ENCODE measurements around the gene CFAP97D2.
"Not testable (repeated sequence)": the region's sequence is repeated elsewhere in the genome, so short reads cannot be mapped to it uniquely, and the experiment has no call there.

CFAP97D2 gene

GRCh38 chr13:114173745-114174144 lies 5.3 kb upstream of the CFAP97D2 start:
- H3K4me3 ChIP-seq: no peak overlapping the region
- no peak overlapping the region for H3K9ac ChIP-seq (ENCODE audit: insufficient read length)
- no peak overlapping the region for H3K27ac ChIP-seq
- no peaks in the 10 kb centered on the region for H3K36me3 ChIP-seq (ENCODE audit: insufficient read depth, low read length)
- TF ChIP-seq EZH2 (IDR thresholded peaks at IDR 0.05): no peak
- no peak for TF ChIP-seq POLR2AphosphoS5 (IDR thresholded peaks at IDR 0.05; ENCODE audit: borderline replicate concordance, low read depth, low read length)
- TF ChIP-seq FOXP2 (optimal IDR thresholded peaks at IDR 0.05; ENCODE audit: control extremely low read depth, extremely low read length, insufficient read depth): no peak
- H3K9me3 ChIP-seq (ENCODE audit: low read depth, low read length): no peaks in the 10 kb centered on the region
- DNase-seq (ENCODE audit: low read depth, low spot score): no peak

DNA sequence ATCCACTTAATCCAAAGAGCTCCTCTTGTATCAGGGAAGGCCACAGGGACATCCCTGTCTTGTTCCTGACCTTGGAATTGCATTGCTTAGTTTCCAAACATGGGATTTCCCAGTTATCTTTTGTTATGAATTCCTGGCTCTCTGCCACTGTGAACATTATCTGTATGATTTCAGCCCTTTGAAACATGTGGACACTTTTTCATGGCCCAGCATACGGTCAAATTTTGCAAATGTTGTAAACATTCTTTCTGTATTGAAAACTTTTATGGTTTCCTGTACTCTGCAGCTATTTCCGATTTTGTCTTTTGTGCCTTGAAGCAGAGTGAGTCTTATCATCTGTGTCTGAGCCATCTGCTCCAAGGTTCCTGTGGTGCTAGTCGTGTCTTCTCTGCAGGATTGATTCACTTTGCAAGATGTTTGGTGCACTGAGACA lies 4.5 kb upstream of the CFAP97D2 start:
- TF ChIP-seq EZH2 (IDR thresholded peaks at IDR 0.05) (no peak), FOXP2 (optimal IDR thresholded peaks at IDR 0.05; ENCODE audit: control extremely low read depth, extremely low read length, insufficient read depth) (peak; percentile 36)
- no peak overlapping the region for H3K4me3 ChIP-seq
- no peaks in the 10 kb centered on the region for H3K36me3 ChIP-seq (ENCODE audit: insufficient read depth, low read length)
- H3K27ac ChIP-seq: no peak overlapping the region
- no peak overlapping the region for H3K9ac ChIP-seq (ENCODE audit: insufficient read length)
- no peaks in the 10 kb centered on the region for H3K9me3 ChIP-seq (ENCODE audit: low read depth, low read length)
- peak; percentile 44 for DNase-seq (ENCODE audit: low read depth, low spot score)

DNA sequence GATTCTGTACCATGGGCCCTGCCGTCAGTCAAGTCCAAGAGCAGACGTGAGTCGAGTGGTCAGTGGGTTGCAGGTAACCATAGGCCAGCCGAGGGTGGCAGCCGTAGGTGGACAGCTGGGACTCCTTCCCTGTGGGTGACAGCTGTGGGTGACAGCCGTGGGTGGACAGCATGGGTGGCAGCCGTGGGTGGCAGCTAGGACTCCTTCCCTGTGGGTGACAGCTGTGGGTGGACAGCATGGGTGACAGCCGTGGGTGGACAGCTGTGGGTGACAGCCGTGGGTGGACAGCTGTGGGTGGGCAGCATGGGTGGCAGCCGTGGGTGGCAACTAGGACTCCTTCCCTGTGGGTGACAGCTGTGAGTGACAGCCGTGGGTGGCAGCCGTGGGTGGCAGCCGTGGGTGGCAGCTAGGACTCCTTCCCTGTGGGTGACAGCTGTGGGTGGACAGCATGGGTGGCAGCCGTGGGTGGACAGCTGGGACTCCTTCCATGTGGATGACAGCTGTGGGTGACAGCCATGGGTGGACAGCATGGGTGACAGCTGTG lies 2.6 kb upstream of the CFAP97D2 start:
- DNase-seq (ENCODE audit: low read depth, low spot score); H3K36me3 ChIP-seq (ENCODE audit: insufficient read depth, low read length); H3K27ac ChIP-seq; H3K9ac ChIP-seq (ENCODE audit: insufficient read length); H3K9me3 ChIP-seq (ENCODE audit: low read depth, low read length); H3K4me3 ChIP-seq: not testable (repeated sequence)

DNA sequence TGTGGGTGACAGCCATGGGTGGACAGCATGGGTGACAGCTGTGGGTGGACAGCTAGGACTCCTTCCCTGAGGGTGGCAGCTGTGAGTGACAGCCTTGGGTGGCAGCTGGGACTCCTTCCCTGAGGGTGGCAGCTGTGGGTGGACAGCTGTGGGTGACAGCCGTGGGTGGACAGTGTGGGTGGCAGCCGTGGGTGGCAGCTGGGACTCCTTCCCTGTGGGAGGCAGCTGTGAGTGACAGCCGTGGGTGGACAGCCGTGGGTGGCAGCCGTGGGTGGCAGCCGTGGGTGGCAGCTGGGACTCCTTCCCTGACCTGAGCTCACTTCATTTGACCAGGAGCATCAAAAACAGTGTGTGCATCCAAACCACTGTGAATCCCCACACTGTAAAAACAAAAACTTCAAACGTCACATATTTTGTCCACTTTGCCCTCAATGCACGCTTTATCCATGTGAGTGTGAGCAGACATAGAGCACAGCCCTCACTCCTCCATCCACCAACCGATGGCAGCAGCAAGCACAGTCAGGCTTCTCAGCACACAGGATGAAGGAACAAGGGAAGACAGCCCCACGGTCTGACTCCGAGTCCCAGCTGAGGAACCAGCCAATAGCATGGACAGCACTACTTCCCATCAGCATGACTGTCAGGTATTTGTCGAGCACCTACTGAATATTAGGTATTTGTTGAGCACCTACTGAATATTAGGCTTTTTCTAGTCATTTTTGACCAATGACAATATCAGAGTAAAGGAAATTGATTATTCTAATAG lies 1.6 kb upstream of the CFAP97D2 start:
- H3K36me3 ChIP-seq (ENCODE audit: insufficient read depth, low read length): no peaks in the 10 kb centered on the region
- H3K4me3 ChIP-seq: no peak overlapping the region
- H3K27ac ChIP-seq: no peak overlapping the region
- no peaks in the 10 kb centered on the region for H3K9me3 ChIP-seq (ENCODE audit: low read depth, low read length)
- no peak overlapping the region for H3K9ac ChIP-seq (ENCODE audit: insufficient read length)
- no peak for TF ChIP-seq EZH2 (IDR thresholded peaks at IDR 0.05)
- no peak for TF ChIP-seq FOXP2 (optimal IDR thresholded peaks at IDR 0.05; ENCODE audit: control extremely low read depth, extremely low read length, insufficient read depth)
- TF ChIP-seq POLR2AphosphoS5 (IDR thresholded peaks at IDR 0.05; ENCODE audit: borderline replicate concordance, low read depth, low read length): no peak
- no peak for DNase-seq (ENCODE audit: low read depth, low spot score)

GRCh38 chr13:114185182-114185971 lies 6.3 kb downstream of the CFAP97D2 start:
- Histone ChIP-seq H3K9ac (ENCODE audit: insufficient read length) (no peak overlapping the region), H3K9me3 (ENCODE audit: low read depth, low read length) (no peaks in the 10 kb centered on the region), H3K4me3 (no peak overlapping the region), H3K27ac (no peak overlapping the region), H3K36me3 (ENCODE audit: insufficient read depth, low read length) (no peaks in the 10 kb centered on the region)
- TF ChIP-seq POLR2AphosphoS5 (IDR thresholded peaks at IDR 0.05; ENCODE audit: borderline replicate concordance, low read depth, low read length): no peak
- TF ChIP-seq EZH2 (IDR thresholded peaks at IDR 0.05): no peak
- no peak for TF ChIP-seq FOXP2 (optimal IDR thresholded peaks at IDR 0.05; ENCODE audit: control extremely low read depth, extremely low read length, insufficient read depth)
- DNase-seq (ENCODE audit: low read depth, low spot score): no peak

DNA sequence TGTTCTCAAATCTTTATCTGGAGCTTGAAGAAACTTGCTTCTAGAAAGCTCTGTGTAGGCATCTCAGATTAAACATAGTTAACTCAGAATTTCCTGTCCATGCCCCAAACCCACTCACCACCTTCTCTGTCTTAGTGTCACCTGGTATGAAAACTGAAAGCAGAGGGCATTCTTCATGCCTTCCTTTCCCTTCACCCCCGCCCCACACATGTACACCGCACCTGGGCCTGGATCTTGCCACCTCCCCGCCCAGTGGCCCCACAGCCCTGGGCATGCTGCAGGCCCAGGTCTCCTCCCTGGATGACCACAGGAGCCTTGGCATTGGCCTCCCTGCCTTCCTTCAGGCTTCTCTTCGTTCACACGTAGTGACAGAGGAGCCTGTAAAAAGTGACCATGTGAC lies 15.8 kb downstream of the CFAP97D2 start:
- Histone ChIP-seq H3K9me3 (ENCODE audit: low read depth, low read length) (no peaks in the 10 kb centered on the region), H3K36me3 (ENCODE audit: insufficient read depth, low read length) (no peaks in the 10 kb centered on the region), H3K9ac (ENCODE audit: insufficient read length) (no peak overlapping the region), H3K4me3 (no peak overlapping the region), H3K27ac (no peak overlapping the region)
- no peak for DNase-seq (ENCODE audit: low read depth, low spot score)
- no peak for TF ChIP-seq FOXP2 (optimal IDR thresholded peaks at IDR 0.05; ENCODE audit: control extremely low read depth, extremely low read length, insufficient read depth)
- no peak for TF ChIP-seq EZH2 (IDR thresholded peaks at IDR 0.05)
- TF ChIP-seq POLR2AphosphoS5 (IDR thresholded peaks at IDR 0.05; ENCODE audit: borderline replicate concordance, low read depth, low read length): no peak

GRCh38 chr13:114196629-114197028 lies 17.6 kb downstream of the CFAP97D2 start:
- Histone ChIP-seq H3K4me3 (no peak overlapping the region), H3K36me3 (ENCODE audit: insufficient read depth, low read length) (no peaks in the 10 kb centered on the region), H3K9me3 (ENCODE audit: low read depth, low read length) (no peaks in the 10 kb centered on the region), H3K9ac (ENCODE audit: insufficient read length) (no peak overlapping the region), H3K27ac (no peak overlapping the region)
- DNase-seq (ENCODE audit: low read depth, low spot score): no peak
- TF ChIP-seq EZH2 (IDR thresholded peaks at IDR 0.05) (no peak), FOXP2 (optimal IDR thresholded peaks at IDR 0.05; ENCODE audit: control extremely low read depth, extremely low read length, insufficient read depth) (no peak), POLR2AphosphoS5 (IDR thresholded peaks at IDR 0.05; ENCODE audit: borderline replicate concordance, low read depth, low read length) (no peak)

DNA sequence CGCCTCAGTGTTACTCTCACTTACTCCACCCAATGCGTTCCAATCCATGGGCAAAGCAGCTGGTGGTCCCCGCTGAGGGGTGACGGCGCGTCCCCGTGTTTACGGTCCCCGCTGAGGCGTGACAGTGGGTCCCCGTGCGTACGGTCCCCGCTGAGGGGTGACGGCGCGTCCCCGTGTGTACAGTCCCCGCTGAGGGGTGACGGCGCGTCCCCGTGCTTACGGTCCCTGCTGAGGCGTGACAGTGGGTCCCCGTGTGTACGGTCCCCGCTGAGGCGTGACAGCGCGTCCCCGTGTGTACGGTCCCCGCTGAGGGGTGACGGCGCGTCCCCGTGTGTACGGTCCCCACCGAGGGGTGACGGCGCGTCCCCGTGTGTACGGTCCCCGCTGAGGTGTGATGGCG lies 19.5 kb downstream of the CFAP97D2 start:
- Histone ChIP-seq H3K9me3 (ENCODE audit: low read depth, low read length) (no peaks in the 10 kb centered on the region), H3K27ac (no peak overlapping the region), H3K36me3 (ENCODE audit: insufficient read depth, low read length) (no peaks in the 10 kb centered on the region), H3K9ac (ENCODE audit: insufficient read length) (no peak overlapping the region), H3K4me3 (no peak overlapping the region)
- TF ChIP-seq EZH2 (IDR thresholded peaks at IDR 0.05): no peak
- TF ChIP-seq POLR2AphosphoS5 (IDR thresholded peaks at IDR 0.05; ENCODE audit: borderline replicate concordance, low read depth, low read length): no peak
- TF ChIP-seq FOXP2 (optimal IDR thresholded peaks at IDR 0.05; ENCODE audit: control extremely low read depth, extremely low read length, insufficient read depth): no peak
- DNase-seq (ENCODE audit: low read depth, low spot score): no peak

GRCh38 chr13:114199526-114199925 lies 20.5 kb downstream of the CFAP97D2 start:
- H3K4me3 ChIP-seq; H3K27ac ChIP-seq; H3K36me3 ChIP-seq (ENCODE audit: insufficient read depth, low read length); H3K9ac ChIP-seq (ENCODE audit: insufficient read length); H3K9me3 ChIP-seq (ENCODE audit: low read depth, low read length); DNase-seq (ENCODE audit: low read depth, low spot score): not testable (repeated sequence)

Measured in SK-N-MC (cell line).